ENCODE results near the gene DPPA4. TPM values are rescaled to one million over a fixed set of nuclear protein-coding genes. Genes with fewer than 3 reads are reported as not detected.
"Not testable (repeated sequence)": the region's sequence is repeated elsewhere in the genome, so short reads cannot be mapped to it uniquely, and the experiment has no call there.

DPPA4 gene
- total RNA-seq, 1 donor from 2014 or later = not detected

DNA sequence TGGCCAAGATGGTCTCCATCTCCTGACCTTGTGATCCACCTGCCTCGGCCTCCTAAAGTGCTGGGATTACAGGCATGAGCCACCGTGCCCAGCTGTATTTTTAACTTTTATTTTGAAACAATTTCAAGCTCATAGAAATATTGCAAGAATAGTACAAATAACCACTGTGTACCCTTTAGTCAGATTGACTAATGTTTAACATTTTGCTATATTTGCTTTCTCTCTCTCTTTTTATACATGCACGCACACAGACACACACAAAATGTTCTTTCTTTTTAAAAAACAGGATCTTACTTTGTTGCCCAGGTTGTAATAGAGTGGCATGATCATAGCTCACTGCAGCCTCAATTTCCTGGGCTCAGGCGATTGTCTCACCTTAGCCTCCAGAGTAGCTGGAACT, 25.5 kb upstream of the DPPA4 start:
- Histone ChIP-seq H3K27ac (no peak overlapping the region), H3K4me3 (no peak overlapping the region), H3K27me3 (ENCODE audit: low read depth) (no peaks in the 10 kb centered on the region), H3K9me3 (no peaks in the 10 kb centered on the region), H3K36me3 (no peaks in the 10 kb centered on the region), H3K4me1 (no peaks in the 10 kb centered on the region)
- no peak for ATAC-seq
- no peak for DNase-seq
- TF ChIP-seq, protein P1, sequence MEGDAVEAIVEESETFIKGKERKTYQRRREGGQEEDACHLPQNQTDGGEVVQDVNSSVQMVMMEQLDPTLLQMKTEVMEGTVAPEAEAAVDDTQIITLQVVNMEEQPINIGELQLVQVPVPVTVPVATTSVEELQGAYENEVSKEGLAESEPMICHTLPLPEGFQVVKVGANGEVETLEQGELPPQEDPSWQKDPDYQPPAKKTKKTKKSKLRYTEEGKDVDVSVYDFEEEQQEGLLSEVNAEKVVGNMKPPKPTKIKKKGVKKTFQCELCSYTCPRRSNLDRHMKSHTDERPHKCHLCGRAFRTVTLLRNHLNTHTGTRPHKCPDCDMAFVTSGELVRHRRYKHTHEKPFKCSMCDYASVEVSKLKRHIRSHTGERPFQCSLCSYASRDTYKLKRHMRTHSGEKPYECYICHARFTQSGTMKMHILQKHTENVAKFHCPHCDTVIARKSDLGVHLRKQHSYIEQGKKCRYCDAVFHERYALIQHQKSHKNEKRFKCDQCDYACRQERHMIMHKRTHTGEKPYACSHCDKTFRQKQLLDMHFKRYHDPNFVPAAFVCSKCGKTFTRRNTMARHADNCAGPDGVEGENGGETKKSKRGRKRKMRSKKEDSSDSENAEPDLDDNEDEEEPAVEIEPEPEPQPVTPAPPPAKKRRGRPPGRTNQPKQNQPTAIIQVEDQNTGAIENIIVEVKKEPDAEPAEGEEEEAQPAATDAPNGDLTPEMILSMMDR (IDR thresholded peaks at IDR 0.05) = no peak
- intact Hi-C loops (cut with DNase I) = no loop called here

DNA sequence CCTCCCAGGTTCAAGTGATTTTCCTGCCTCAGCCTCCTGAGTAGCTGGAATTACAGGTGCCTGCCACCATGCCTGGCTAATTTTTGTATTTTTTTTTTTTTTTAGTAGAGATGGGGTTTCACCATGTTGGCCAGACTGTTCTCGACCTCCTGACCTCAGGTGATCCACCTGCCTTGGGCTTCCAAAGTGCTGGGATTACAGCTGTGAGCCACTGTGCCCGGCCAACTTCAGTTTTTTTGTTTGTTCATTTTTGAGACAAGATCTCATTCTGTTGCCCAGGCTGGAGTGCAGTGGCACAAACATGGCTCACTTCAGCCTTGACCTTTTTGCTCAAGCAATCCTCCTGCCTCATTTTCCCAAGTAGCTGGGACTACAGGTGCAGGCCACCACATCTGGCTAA, 21.5 kb upstream of the DPPA4 start:
- H3K4me3 ChIP-seq; intact Hi-C loops (cut with DNase I); H3K27me3 ChIP-seq (ENCODE audit: low read depth); ATAC-seq; H3K4me1 ChIP-seq; H3K27ac ChIP-seq; H3K36me3 ChIP-seq; DNase-seq; H3K9me3 ChIP-seq: not testable (repeated sequence)

DNA sequence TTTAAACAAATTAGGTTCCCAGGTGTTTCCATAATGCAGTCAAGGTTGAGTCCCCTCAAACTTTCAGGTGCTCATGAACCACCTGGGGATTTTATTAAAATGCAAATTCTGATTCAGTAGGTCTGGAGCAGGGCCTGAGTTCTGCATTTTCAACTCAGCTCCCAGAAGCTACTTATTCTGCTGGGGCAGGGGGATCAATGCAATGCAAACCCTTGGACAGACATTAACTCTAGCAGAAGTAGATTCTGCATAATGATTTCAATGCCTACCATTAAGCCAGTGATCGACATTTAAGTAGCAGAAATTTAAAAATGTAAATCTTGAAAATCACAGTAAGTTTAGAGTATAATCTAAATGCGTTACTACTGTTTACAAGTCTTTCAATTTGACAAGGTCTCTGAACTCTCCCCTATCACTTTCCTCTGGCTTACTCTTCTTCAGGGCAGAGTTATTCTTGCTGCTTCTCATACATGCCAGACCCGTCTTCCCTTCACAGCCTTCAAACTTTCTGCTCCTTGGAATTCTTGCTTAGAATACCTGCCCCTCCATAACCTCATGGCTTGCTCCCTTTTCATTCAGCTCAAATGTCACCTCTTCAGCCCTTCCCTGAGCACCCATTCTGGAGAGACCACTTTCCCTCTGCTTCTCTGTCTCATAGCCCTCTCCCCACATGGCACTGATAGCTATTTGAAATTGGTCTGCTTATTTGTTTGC, 19.3 kb upstream of the DPPA4 start:
- intact Hi-C loops (cut with DNase I) = no loop called here
- Histone ChIP-seq H3K36me3 (no peaks in the 10 kb centered on the region), H3K27me3 (ENCODE audit: low read depth) (peaks cover 3% of the 10 kb centered on the region), H3K4me1 (no peaks in the 10 kb centered on the region), H3K4me3 (no peak overlapping the region), H3K9me3 (no peaks in the 10 kb centered on the region), H3K27ac (no peak overlapping the region)
- no peak for ATAC-seq
- TF ChIP-seq, protein P1 (IDR thresholded peaks at IDR 0.05) = no peak
- DNase-seq = no peak

DNA sequence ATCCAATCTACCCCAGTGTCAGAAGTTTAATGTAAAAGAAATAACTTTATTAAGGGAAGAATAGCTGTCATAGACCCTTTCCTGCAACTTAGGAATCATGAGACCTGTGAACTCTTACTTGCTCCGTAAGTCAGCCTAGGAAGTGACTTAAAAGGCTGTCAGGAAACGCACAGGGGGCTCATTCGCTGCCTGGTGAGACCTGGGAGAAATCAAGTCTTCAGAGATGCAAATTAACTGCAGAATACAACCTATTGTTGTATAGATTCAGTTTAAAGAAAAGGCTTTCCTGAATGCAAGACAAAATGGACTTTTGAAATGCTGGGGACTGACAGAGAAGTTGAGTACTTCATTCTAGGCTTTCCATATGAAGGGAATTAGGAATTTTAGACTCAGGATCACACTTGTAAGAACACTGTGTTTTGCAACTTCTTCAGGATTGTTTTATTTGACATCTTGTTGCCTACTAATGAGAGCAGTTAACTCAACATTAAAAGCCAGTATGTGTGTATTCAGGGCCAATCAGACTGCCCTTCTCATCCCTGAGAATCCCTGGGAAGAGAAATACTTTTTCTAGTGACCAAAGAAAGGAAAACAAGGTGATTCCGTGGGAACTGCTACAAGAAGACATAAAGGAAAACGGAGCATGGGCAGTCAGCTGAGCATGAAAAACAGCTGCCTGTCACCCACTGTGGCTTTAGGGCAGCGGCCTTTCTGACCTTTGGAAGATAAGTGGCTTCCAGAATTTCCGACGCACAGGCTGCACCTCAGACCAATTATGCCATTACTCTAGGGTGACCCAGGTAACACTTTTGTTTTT, 18.5 kb upstream of the DPPA4 start:
- ATAC-seq (no peak), DNase-seq (no peak)
- no peaks in the 10 kb centered on the region for H3K4me1 ChIP-seq
- intact Hi-C loops (cut with DNase I) = no loop called here
- peaks cover 3% of the 10 kb centered on the region for H3K27me3 ChIP-seq (ENCODE audit: low read depth)
- H3K36me3 ChIP-seq = no peaks in the 10 kb centered on the region
- H3K27ac ChIP-seq = no peak overlapping the region
- TF ChIP-seq, protein P1 (IDR thresholded peaks at IDR 0.05) = no peak
- H3K9me3 ChIP-seq = no peaks in the 10 kb centered on the region
- no peak overlapping the region for H3K4me3 ChIP-seq

DNA sequence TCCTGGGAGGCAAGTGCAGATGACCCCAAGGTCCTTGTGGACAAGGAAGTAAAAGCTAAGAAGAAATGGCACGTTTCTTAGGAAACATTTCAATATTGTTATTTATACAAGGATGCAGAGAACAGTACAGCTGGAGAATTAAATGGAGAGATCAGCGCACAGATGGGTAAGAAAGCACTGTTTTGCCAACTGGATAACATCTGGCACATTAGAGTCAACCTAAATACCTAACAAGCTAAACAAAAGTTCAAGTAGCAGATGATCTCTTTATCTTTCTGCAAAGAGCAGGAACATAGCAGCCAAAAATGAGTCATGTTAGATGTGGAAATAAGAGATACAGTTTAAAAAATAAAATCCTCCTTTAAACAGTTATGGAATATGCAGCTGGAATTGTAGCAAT, 15.7 kb upstream of the DPPA4 start:
- Histone ChIP-seq H3K36me3 (no peaks in the 10 kb centered on the region), H3K4me3 (no peak overlapping the region), H3K9me3 (no peaks in the 10 kb centered on the region), H3K27me3 (ENCODE audit: low read depth) (peaks cover 3% of the 10 kb centered on the region), H3K27ac (no peak overlapping the region), H3K4me1 (no peaks in the 10 kb centered on the region)
- intact Hi-C loops (cut with DNase I) = no loop called here
- TF ChIP-seq, protein P1 (IDR thresholded peaks at IDR 0.05) = no peak
- DNase-seq (no peak), ATAC-seq (no peak)

DNA sequence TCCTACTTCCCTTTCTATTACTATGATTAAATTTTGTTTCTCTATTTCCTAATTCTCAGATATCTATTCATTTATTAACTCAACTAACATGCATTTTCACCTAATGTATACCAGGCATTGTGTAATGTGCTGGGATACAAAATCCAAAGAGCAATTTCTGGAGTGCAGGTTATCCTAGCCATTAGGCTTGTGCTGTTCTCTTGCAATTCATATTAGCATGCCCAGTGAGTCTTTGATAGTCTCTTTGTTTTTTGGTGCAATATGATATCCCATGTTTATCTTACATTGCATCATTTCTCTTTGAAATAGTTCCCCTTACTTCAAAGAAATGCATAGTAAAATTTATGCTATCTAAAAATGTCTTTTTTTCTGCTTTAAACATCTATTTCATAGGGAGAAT, 13.9 kb upstream of the DPPA4 start:
- intact Hi-C loops (cut with DNase I) = no loop called here
- Histone ChIP-seq H3K9me3 (no peaks in the 10 kb centered on the region), H3K4me1 (no peaks in the 10 kb centered on the region), H3K27ac (no peak overlapping the region), H3K36me3 (no peaks in the 10 kb centered on the region), H3K4me3 (no peak overlapping the region), H3K27me3 (ENCODE audit: low read depth) (no peaks in the 10 kb centered on the region)
- ATAC-seq = no peak
- DNase-seq = no peak
- TF ChIP-seq, protein P1 (IDR thresholded peaks at IDR 0.05) = no peak
